OCI-LY1 (cell line): ENCODE data around the gene ERH.

Experiments
- H2AFZ ChIP-seq: fragments of 200-600 bp; sonication (generic), shearing (Covaris generic); 2 replicates; pipeline ENCODE4 v1.6.0; 2014; ENCODE audit warnings: antibody characterized with exemption, mild to moderate bottlenecking, low read length
- H3F3A ChIP-seq: fragments of 200-600 bp; sonication (generic), shearing (Covaris generic); 2 replicates; pipeline ENCODE4 v1.6.0; 2014; ENCODE audit warnings: mild to moderate bottlenecking, antibody characterized with exemption, low read length, moderate library complexity; ENCODE audit not compliant: insufficient read depth
- H3K27ac ChIP-seq: fragments of 200-600 bp; sonication (generic); 2 replicates; pipeline ENCODE4 v1.5.1; 2014; ENCODE audit warnings: low read length, mixed run types, mild to moderate bottlenecking, low read depth; ENCODE audit not compliant: poor library complexity, severe bottlenecking
- H3K27me3 ChIP-seq: fragments of 200-600 bp; sonication (generic); 2 replicates; pipeline ENCODE4 v1.6.0; 2014; ENCODE audit warnings: antibody characterized with exemption, mild to moderate bottlenecking, low read length, moderate library complexity; ENCODE audit not compliant: insufficient read depth
- H3K36me3 ChIP-seq: fragments of 200-600 bp; sonication (generic); 2 replicates; pipeline ENCODE4 v1.6.1; 2014; ENCODE audit warnings: mild to moderate bottlenecking, antibody characterized with exemption, low read length, moderate library complexity, mixed read lengths; ENCODE audit not compliant: insufficient read depth
- H3K4me1 ChIP-seq: fragments of 200-600 bp; sonication (generic); 2 replicates; pipeline ENCODE4 v1.5.1; 2014; ENCODE audit warnings: mild to moderate bottlenecking, low read length, moderate library complexity; ENCODE audit not compliant: insufficient read depth, severe bottlenecking
- H3K4me2 ChIP-seq: fragments of 200-600 bp; sonication (generic), shearing (Covaris generic); 2 replicates; pipeline ENCODE4 v1.6.1; 2014; ENCODE audit warnings: low read length
- H3K4me3 ChIP-seq: fragments of 200-600 bp; sonication (generic); 2 replicates; pipeline ENCODE4 v1.5.1; 2014; ENCODE audit warnings: low read length, low read depth, mild to moderate bottlenecking, mixed read lengths; ENCODE audit not compliant: poor library complexity, severe bottlenecking
- H3K79me2 ChIP-seq: fragments of 200-600 bp; shearing (Covaris generic); 2 replicates; pipeline ENCODE4 v1.6.1; 2016; ENCODE audit warnings: mixed run types, low read length, mixed read lengths; ENCODE audit not compliant: insufficient read depth
- H3K9ac ChIP-seq: fragments of 200-600 bp; sonication (generic), shearing (Covaris generic); 2 replicates; pipeline ENCODE4 v1.6.1; 2014; ENCODE audit warnings: mild to moderate bottlenecking, low read length, mixed read lengths
- H3K9me2 ChIP-seq: fragments of 200-600 bp; sonication (generic), shearing (Covaris generic); 2 replicates; pipeline ENCODE4 v1.6.1; 2014; ENCODE audit warnings: low read depth, mild to moderate bottlenecking, low read length, mixed read lengths
- H3K9me3 ChIP-seq: fragments of 200-600 bp; shearing (Covaris generic); 2 replicates; pipeline ENCODE4 v1.6.1; 2014; ENCODE audit warnings: low read length, mixed read lengths
- H4K20me1 ChIP-seq: fragments of 200-600 bp; sonication (generic), shearing (Covaris generic); 2 replicates; pipeline ENCODE4 v1.6.0; 2016; ENCODE audit warnings: mild to moderate bottlenecking, low read length; ENCODE audit not compliant: insufficient read depth
- CTCF ChIP-seq: fragments of 200-600 bp; sonication (generic), shearing (Covaris generic); IDR thresholded peaks from 2 replicates; pipeline ENCODE4 v1.5.1; 2017; ENCODE audit warnings: mild to moderate bottlenecking, antibody characterized with exemption, low read length, moderate library complexity, mixed read lengths
- EZH2 ChIP-seq: fragments of 200-600 bp; sonication (generic), shearing (Covaris generic); IDR thresholded peaks from 2 replicates; pipeline ENCODE4 v1.8.0; 2017; ENCODE audit warnings: borderline replicate concordance, mixed run types, mild to moderate bottlenecking, antibody characterized with exemption, low read length, moderate library complexity, mixed read lengths

The ERH gene

DNA sequence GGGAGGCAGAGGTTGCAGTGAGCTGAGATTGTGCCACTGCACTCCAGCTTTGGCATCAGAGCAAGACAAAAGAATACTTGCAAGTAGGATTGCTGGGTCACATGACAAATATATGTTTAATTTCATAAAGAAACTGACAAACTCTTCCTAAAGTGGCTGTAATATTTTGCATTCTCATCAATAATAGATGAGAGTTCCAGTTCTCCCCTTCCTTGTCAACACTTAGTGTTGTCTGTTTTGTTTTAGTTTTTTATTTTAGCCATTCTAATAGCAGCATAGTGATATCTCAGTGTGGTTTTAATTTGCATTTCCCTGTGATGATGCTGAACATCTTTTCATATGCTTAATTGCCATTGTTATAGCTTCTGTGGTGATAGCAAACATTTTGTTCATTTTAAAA, 31.5 kb upstream of the ERH start:
- H3K9me3 ChIP-seq: peaks cover 4% of the 10 kb centered on the region; the same call in 1 of the 2 replicates
- H2AFZ ChIP-seq: no peak overlapping the region
- peaks cover 33% of the 10 kb centered on the region for H3K36me3 ChIP-seq
- TF ChIP-seq EZH2: no peak
- TF ChIP-seq CTCF: no peak
- no peaks in the 10 kb centered on the region for H3F3A ChIP-seq
- H3K27ac ChIP-seq: no peak overlapping the region
- H3K4me2 ChIP-seq: no peak overlapping the region
- no peak overlapping the region for H3K9ac ChIP-seq
- no peaks in the 10 kb centered on the region for H4K20me1 ChIP-seq
- H3K4me1 ChIP-seq: peaks cover 5% of the 10 kb centered on the region
- H3K27me3 ChIP-seq: no peaks in the 10 kb centered on the region
- H3K9me2 ChIP-seq: no peaks in the 10 kb centered on the region
- H3K4me3 ChIP-seq: no peak overlapping the region
- no peaks in the 10 kb centered on the region; the same call in 1 of the 2 replicates for H3K79me2 ChIP-seq

- Histone ChIP-seq H3K4me1 (no peaks in the 10 kb centered on the region), H3K9me2 (no peaks in the 10 kb centered on the region), H3K79me2 (no peaks in the 10 kb centered on the region), H3K9me3 (peaks cover 4% of the 10 kb centered on the region; the same call in 1 of the 2 replicates), H2AFZ (no peak overlapping the region), H3K36me3 (peaks cover 41% of the 10 kb centered on the region), H3K27me3 (no peaks in the 10 kb centered on the region), H3K4me3 (no peak overlapping the region), H3K4me2 (no peak overlapping the region), H3K27ac (no peak overlapping the region), H4K20me1 (no peaks in the 10 kb centered on the region), H3F3A (no peaks in the 10 kb centered on the region), H3K9ac (no peak overlapping the region)
- TF ChIP-seq EZH2 (no peak), CTCF (no peak)
Observed at GRCh38 chr14:69428289-69428998, 30.3 kb upstream of the ERH start.

- TF ChIP-seq EZH2: no peak
- no peak for TF ChIP-seq CTCF
Observed at GRCh38 chr14:69427596-69427995, 29.5 kb upstream of the ERH start.

More at GRCh38 chr14:69427596-69427995, 29.5 kb upstream of the ERH start:
- H3K36me3 ChIP-seq: peaks cover 41% of the 10 kb centered on the region
- no peak overlapping the region for H3K4me2 ChIP-seq
- H3K4me1 ChIP-seq: no peaks in the 10 kb centered on the region
- no peak overlapping the region for H3K4me3 ChIP-seq
- no peaks in the 10 kb centered on the region for H3K27me3 ChIP-seq
- H3K79me2 ChIP-seq: no peaks in the 10 kb centered on the region
- H4K20me1 ChIP-seq: no peaks in the 10 kb centered on the region
- H3K9me3 ChIP-seq: peaks cover 2% of the 10 kb centered on the region; the same call in 1 of the 2 replicates
- no peak overlapping the region for H3K27ac ChIP-seq
- H3F3A ChIP-seq: no peaks in the 10 kb centered on the region
- H3K9ac ChIP-seq: no peak overlapping the region
- no peaks in the 10 kb centered on the region for H3K9me2 ChIP-seq
- no peak overlapping the region for H2AFZ ChIP-seq
